ENCODE measurements around the gene GIMAP4.

GIMAP4 gene

GRCh38 chr7:150586785-150587152 lies 19.6 kb downstream of the GIMAP4 start:
- H3K27me3 ChIP-seq (ENCODE audit: insufficient read depth, poor library complexity, severe bottlenecking), result no peaks in the 10 kb centered on the region
- no peak for DNase-seq (ENCODE audit: low read depth in 1 of 2, low spot score in 1 of 2)
- H3K4me3 ChIP-seq (replicated peaks; ENCODE audit: insufficient read depth, low read length), result no peak overlapping the region
- TF ChIP-seq CTCF (IDR thresholded peaks at IDR 0.05; ENCODE audit: insufficient read depth, low read length) (no peak), SPI1 (IDR thresholded peaks at IDR 0.05; ENCODE audit: borderline replicate concordance, low read depth) (no peak), GABPA (IDR thresholded peaks at IDR 0.05; ENCODE audit: low read depth) (no peak), REST (IDR thresholded peaks at IDR 0.05; ENCODE audit: insufficient replicate concordance, low read depth) (no peak), POLR2AphosphoS5 (IDR thresholded peaks at IDR 0.05; ENCODE audit: low read depth) (no peak)
- peak overlapping the region; percentile 20; the same call in 1 of the 2 replicates for H3K27ac ChIP-seq (replicated peaks)

- no peak overlapping the region for H3K27ac ChIP-seq (replicated peaks)
- no peaks in the 10 kb centered on the region for H3K27me3 ChIP-seq (ENCODE audit: insufficient read depth, poor library complexity, severe bottlenecking)
- TF ChIP-seq CTCF (IDR thresholded peaks at IDR 0.05; ENCODE audit: insufficient read depth, low read length) (no peak), SPI1 (IDR thresholded peaks at IDR 0.05; ENCODE audit: borderline replicate concordance, low read depth) (no peak), GABPA (IDR thresholded peaks at IDR 0.05; ENCODE audit: low read depth) (no peak), REST (IDR thresholded peaks at IDR 0.05; ENCODE audit: insufficient replicate concordance, low read depth) (no peak), POLR2AphosphoS5 (IDR thresholded peaks at IDR 0.05; ENCODE audit: low read depth) (no peak)
- no peak overlapping the region for H3K4me3 ChIP-seq (replicated peaks; ENCODE audit: insufficient read depth, low read length)
- no peak for DNase-seq (ENCODE audit: low read depth in 1 of 2, low spot score in 1 of 2)
Observed at GRCh38 chr7:150587551-150587950, 20.4 kb downstream of the GIMAP4 start.

- Histone ChIP-seq H3K27me3 (ENCODE audit: insufficient read depth, poor library complexity, severe bottlenecking) (no peaks in the 10 kb centered on the region), H3K4me3 (replicated peaks; ENCODE audit: insufficient read depth, low read length) (no peak overlapping the region), H3K27ac (replicated peaks) (no peak overlapping the region)
- DNase-seq (ENCODE audit: low read depth in 1 of 2, low spot score in 1 of 2), result no peak
- TF ChIP-seq POLR2AphosphoS5 (IDR thresholded peaks at IDR 0.05; ENCODE audit: low read depth) (no peak), GABPA (IDR thresholded peaks at IDR 0.05; ENCODE audit: low read depth) (no peak), SPI1 (IDR thresholded peaks at IDR 0.05; ENCODE audit: borderline replicate concordance, low read depth) (no peak), REST (IDR thresholded peaks at IDR 0.05; ENCODE audit: insufficient replicate concordance, low read depth) (no peak), CTCF (IDR thresholded peaks at IDR 0.05; ENCODE audit: insufficient read depth, low read length) (no peak)
Observed at GRCh38 chr7:150594805-150595204, 27.6 kb downstream of the GIMAP4 start.

Data from HL-60 (cell line).